Measurements from ENCODE around the gene HCFC1.

HCFC1 gene

GRCh38 chrX:153956044-153956907, 15.3 kb downstream of the HCFC1 start:
- no peak for DNase-seq

- no peak for DNase-seq
Measured at GRCh38 chrX:153955228-153955732, 16.3 kb downstream of the HCFC1 start.

- no peak for DNase-seq
Measured at GRCh38 chrX:153954558-153955227, 16.9 kb downstream of the HCFC1 start.

- DNase-seq = no peak
Measured at GRCh38 chrX:153953892-153954557, 17.6 kb downstream of the HCFC1 start.

GRCh38 chrX:153953342-153953830, 18.2 kb downstream of the HCFC1 start:
- no peak for DNase-seq

- no peak for DNase-seq
Measured at GRCh38 chrX:153952373-153953026, 19.1 kb downstream of the HCFC1 start.

- no peak for DNase-seq
Measured at GRCh38 chrX:153951683-153952372, 19.8 kb downstream of the HCFC1 start.

GRCh38 chrX:153950127-153950526, 21.5 kb downstream of the HCFC1 start:
- DNase-seq = no peak

GRCh38 chrX:153948847-153949805, 22.5 kb downstream of the HCFC1 start:
- DNase-seq = no peak

- no peak for DNase-seq
Measured at GRCh38 chrX:153948002-153948466, 23.6 kb downstream of the HCFC1 start.

GRCh38 chrX:153947009-153947769, 24.4 kb downstream of the HCFC1 start:
- peak; percentile 20 for DNase-seq

GRCh38 chrX:153945956-153946943, 25.4 kb downstream of the HCFC1 start:
- DNase-seq = no peak

- DNase-seq = no peak
Measured at GRCh38 chrX:153944800-153945150, 26.8 kb downstream of the HCFC1 start.

- no peak for DNase-seq
Measured at GRCh38 chrX:153944140-153944799, 27.3 kb downstream of the HCFC1 start, which contains the start of gene RENBP. Gene RENBP (minus strand): TSS chrX:153944643. CDS start chrX:153944610, 33 bp downstream.

- no peak for DNase-seq
Measured at GRCh38 chrX:153941336-153942252, 30.0 kb downstream of the HCFC1 start.

GRCh38 chrX:153939573-153939972, 32.0 kb downstream of the HCFC1 start:
- DNase-seq = no peak

- no peak for DNase-seq
Measured at GRCh38 chrX:153938226-153938786, 33.3 kb downstream of the HCFC1 start.

Data from NCI-H1417 treated with DMSO at 0.1 percent for 48 hours (cell line).